IMR-90 (cell line): Measurements from ENCODE around the gene CXCL12. TPM values are rescaled to one million over a fixed set of nuclear protein-coding genes. Genes with fewer than 3 reads are reported as not detected.

Source experiments
- ATAC-seq: fragments of 200-7000 bp; cut with Tn5 transposase; 2 replicates; pipeline ENCODE4 v1.9.1; 2020; ENCODE audit warnings: low read depth, mild to moderate bottlenecking, moderate library complexity
- BruUV-seq: library from RNA; stranded (reverse); fragments of 400-500 nt; replicated peaks from 2 replicates; lab custom pipeline; 2021; lab: Mats Ljungman, UMichigan
- CTCF ChIA-PET: fragments of 300-600 bp; formaldehyde crosslinking; extraction: SDS; loops from one replicate; lab custom pipeline; 2021; ENCODE audit warnings: antibody characterized with exemption; lab: Yijun Ruan, JAX
- POLR2A ChIA-PET: fragments of 300-600 bp; sonication (Branson Sonifier 250); formaldehyde crosslinking; loops from one replicate; lab custom pipeline; 2022; ENCODE audit warnings: antibody characterized with exemption; ENCODE audit not compliant: unreplicated experiment; lab: Charles Lee
- DNase-seq: peaks from one replicate; pipeline ENCODE4 v3.0.0; 2013
- H2AFZ ChIP-seq: replicated peaks from 2 replicates; pipeline ENCODE3; 2013; ENCODE audit warnings: low read length, mild to moderate bottlenecking; ENCODE audit not compliant: poor library complexity
- H2AK5ac ChIP-seq: 2 replicates; pipeline ENCODE4 v1.6.1; 2013; ENCODE audit warnings: low read depth, low read length, inconsistent platforms
- H2AK9ac ChIP-seq: replicated peaks from 2 replicates; pipeline ENCODE3; 2013; ENCODE audit warnings: mild to moderate bottlenecking, low read depth, low read length, moderate library complexity; ENCODE audit not compliant: poor library complexity
- H2BK120ac ChIP-seq: 2 replicates; pipeline ENCODE4 v1.6.1; 2013; ENCODE audit warnings: low read depth, low read length, inconsistent platforms
- H2BK15ac ChIP-seq: 3 replicates; pipeline ENCODE4 v1.6.1; 2013; ENCODE audit warnings: low read depth, low read length, inconsistent platforms
- H2BK20ac ChIP-seq: 2 replicates; pipeline ENCODE4 v1.6.1; 2013; ENCODE audit warnings: low read depth, mild to moderate bottlenecking, inconsistent platforms, low read length, moderate library complexity
- H2BK5ac ChIP-seq: 2 replicates; pipeline ENCODE4 v1.6.1; 2013; ENCODE audit warnings: mild to moderate bottlenecking, low read depth, low read length, inconsistent platforms; ENCODE audit not compliant: poor library complexity, severe bottlenecking
- H3K14ac ChIP-seq: replicated peaks from 2 replicates; pipeline ENCODE4 v1.6.1; 2013; ENCODE audit warnings: low read depth, low read length, inconsistent platforms
- H3K18ac ChIP-seq: 2 replicates; pipeline ENCODE4 v1.6.1; 2013; ENCODE audit warnings: low read depth, low read length, control low read depth
- H3K23ac ChIP-seq: 2 replicates; pipeline ENCODE4 v1.6.1; 2013; ENCODE audit warnings: low read depth, low read length, inconsistent platforms
- H3K27ac ChIP-seq: 2 replicates; pipeline ENCODE4 v1.5.1; 2013; ENCODE audit warnings: mild to moderate bottlenecking, control low read depth, low read length; ENCODE audit not compliant: insufficient read depth
- H3K27me3 ChIP-seq: 2 replicates; pipeline ENCODE4 v1.6.1; 2013; ENCODE audit warnings: low read length; ENCODE audit not compliant: control insufficient read depth, insufficient read depth
- H3K36me3 ChIP-seq: 2 replicates; pipeline ENCODE4 v1.6.1; 2013; ENCODE audit warnings: low read length, mixed read lengths; ENCODE audit not compliant: control insufficient read depth, insufficient read depth
- H3K4ac ChIP-seq: 2 replicates; pipeline ENCODE4 v1.6.1; 2013; ENCODE audit warnings: low read depth, low read length, inconsistent platforms
- H3K4me1 ChIP-seq: 2 replicates; pipeline ENCODE4 v1.6.1; 2013; ENCODE audit warnings: low read length, mixed read lengths; ENCODE audit not compliant: control insufficient read depth, insufficient read depth
- H3K4me2 ChIP-seq: 2 replicates; pipeline ENCODE4 v1.6.1; 2013; ENCODE audit warnings: low read depth, mild to moderate bottlenecking, control low read depth, low read length, moderate library complexity
- H3K4me3 ChIP-seq: 2 replicates; pipeline ENCODE4 v1.5.1; 2013; ENCODE audit warnings: low read depth, mild to moderate bottlenecking, control low read depth, low read length, moderate library complexity; ENCODE audit not compliant: insufficient read depth
- H3K56ac ChIP-seq: 2 replicates; pipeline ENCODE4 v1.6.1; 2013; ENCODE audit warnings: low read length, inconsistent platforms; ENCODE audit not compliant: insufficient read depth; ENCODE audit errors: extremely low read depth
- H3K79me1 ChIP-seq, 2 experiments: 2 replicates each; pipeline ENCODE4 v1.6.1; 2013; ENCODE audit warnings: low read length in 2 of 2, inconsistent platforms in 1 of 2, low read depth in 1 of 2
- H3K9ac ChIP-seq: 2 replicates; pipeline ENCODE4 v1.6.1; 2013; ENCODE audit warnings: low read depth, low read length, control low read depth
- H3K9me1 ChIP-seq: 2 replicates; pipeline ENCODE4 v1.6.1; 2013; ENCODE audit warnings: low read length, inconsistent platforms; ENCODE audit not compliant: insufficient read depth
- H3K9me3 ChIP-seq: 2 replicates; pipeline ENCODE4 v1.6.1; 2013; ENCODE audit warnings: low read length; ENCODE audit not compliant: control insufficient read depth, insufficient read depth
- H4K20me1 ChIP-seq: 2 replicates; pipeline ENCODE4 v1.6.1; 2013; ENCODE audit warnings: low read length, inconsistent platforms; ENCODE audit not compliant: insufficient read depth
- H4K5ac ChIP-seq: 2 replicates; pipeline ENCODE4 v1.6.1; 2013; ENCODE audit warnings: mild to moderate bottlenecking, low read depth, low read length, control low read depth
- H4K8ac ChIP-seq, 2 experiments: 2 replicates each; pipeline ENCODE4 v1.6.1; 2013; ENCODE audit warnings: low read depth in 2 of 2, low read length in 2 of 2, control low read depth in 1 of 2, inconsistent platforms in 1 of 2
- H4K91ac ChIP-seq: 2 replicates; pipeline ENCODE4 v1.6.1; 2013; ENCODE audit warnings: low read depth, low read length, inconsistent platforms; ENCODE audit not compliant: insufficient read depth
- BHLHE40 ChIP-seq: fragments of 150-350 bp; IDR thresholded peaks from 2 replicates; pipeline ENCODE4 v1.6.1; 2016; ENCODE audit warnings: mild to moderate bottlenecking, low read depth, low read length
- CEBPB ChIP-seq: IDR thresholded peaks from 2 replicates; pipeline ENCODE4 v1.6.1; 2012; ENCODE audit warnings: low read depth, low read length, improper control_type of control experiment
- CHD1 ChIP-seq: IDR thresholded peaks from 2 replicates; pipeline ENCODE4 v1.6.1; 2012; ENCODE audit warnings: low read depth, low read length, improper control_type of control experiment
- CTCF ChIP-seq: conservative IDR thresholded peaks from 2 replicates; pipeline ENCODE4 v1.5.1; 2012; ENCODE audit warnings: mild to moderate bottlenecking, low read depth, low read length, improper control_type of control experiment
- FOS ChIP-seq: fragments of 150-350 bp; IDR thresholded peaks from 2 replicates; pipeline ENCODE4 v1.6.1; 2016; ENCODE audit warnings: low read depth, low read length
- MAFK ChIP-seq: IDR thresholded peaks from 2 replicates; pipeline ENCODE4 v1.6.1; 2012; ENCODE audit warnings: low read depth, low read length, improper control_type of control experiment
- MAZ ChIP-seq: IDR thresholded peaks from 2 replicates; pipeline ENCODE4 v1.6.1; 2012; ENCODE audit warnings: low read depth, mild to moderate bottlenecking, low read length, improper control_type of control experiment, moderate library complexity, borderline replicate concordance
- MXI1 ChIP-seq: IDR thresholded peaks from 2 replicates; pipeline ENCODE4 v1.6.1; 2012; ENCODE audit warnings: low read depth, mild to moderate bottlenecking, low read length, moderate library complexity, borderline replicate concordance
- NFE2L2 ChIP-seq: fragments of 150-350 bp; IDR thresholded peaks from 2 replicates; pipeline ENCODE4 v1.6.1; 2016; ENCODE audit warnings: low read depth, mild to moderate bottlenecking, low read length
- POLR2A ChIP-seq: IDR thresholded peaks from 2 replicates; pipeline ENCODE4 v1.6.1; 2012; ENCODE audit warnings: mild to moderate bottlenecking, low read depth, low read length
- RAD21 ChIP-seq: IDR thresholded peaks from 2 replicates; pipeline ENCODE4 v1.6.1; 2012; ENCODE audit warnings: low read length, improper control_type of control experiment
- RCOR1 ChIP-seq: IDR thresholded peaks from 2 replicates; pipeline ENCODE4 v1.6.1; 2012; ENCODE audit warnings: mild to moderate bottlenecking, low read length, improper control_type of control experiment; ENCODE audit not compliant: insufficient replicate concordance
- RFX5 ChIP-seq: IDR thresholded peaks from 2 replicates; pipeline ENCODE4 v1.8.0; 2012; ENCODE audit warnings: low read depth, mild to moderate bottlenecking, low read length, moderate library complexity
- SMC3 ChIP-seq: fragments of 150-350 bp; IDR thresholded peaks from 2 replicates; pipeline ENCODE4 v1.6.1; 2016; ENCODE audit warnings: low read depth, mild to moderate bottlenecking, antibody characterized with exemption, low read length, moderate library complexity
- USF2 ChIP-seq: fragments of 150-350 bp; IDR thresholded peaks from 2 replicates; pipeline ENCODE4 v1.6.1; 2017; ENCODE audit warnings: mild to moderate bottlenecking, antibody characterized with exemption, low read length, low read depth
- WGBS, 2 experiments: methylation state at CpG; one replicate each; pipeline versions ENCODE4 v1.1.5 to v1.1.7; 2013; ENCODE audit warnings: missing lambda C conversion rate in 2 of 2; ENCODE audit not compliant: insufficient read length in 1 of 2; ENCODE audit errors: extremely low coverage in 2 of 2; 5-methylcytosine and 5-hydroxymethylcytosine counted together
- dilution Hi-C: fragments of 300-500 bp; cut with HindIII; formaldehyde crosslinking; loops from one replicate; pipeline ENCODE4 v1.14.3; 2018; ENCODE audit warnings: low sequenced_read_pairs; ENCODE audit not compliant: unreplicated experiment
- in situ Hi-C: fragments of 300-500 bp; cut with MboI; formaldehyde crosslinking; loops from 3 replicates; pipeline ENCODE4 v1.14.3; 2019; ENCODE audit warnings: low sequenced_read_pairs, inconsistent platforms, mixed read lengths
- intact Hi-C: fragments of 100-400 bp; cut with micrococcal nuclease; formaldehyde crosslinking; loops from 2 replicates; pipeline ENCODE4 v1.10.0; 2022
- polyA plus RNA-seq, 3 experiments: library from polyadenylated mRNA; depleted of rRNA; stranded (reverse); fragments of >200 nt; gene quantifications; 2 replicates each; pipeline ENCODE4 v1.2.3, GENCODE V29; 2012; ENCODE audit warnings: low replicate concordance in 1 of 3
- total RNA-seq: library from RNA; depleted of rRNA; stranded (reverse); fragments of >200 nt; gene quantifications from 2 replicates; pipeline ENCODE4 v1.2.3, GENCODE V29; 2012
- TF ChIP-seq, protein P1 (sequence below): fragments of 150-350 bp; IDR thresholded peaks from 2 replicates; pipeline ENCODE4 v1.6.1; 2016; ENCODE audit warnings: low read depth, mild to moderate bottlenecking, low read length, moderate library complexity, borderline replicate concordance

Gene CXCL12
- total and polyA plus RNA-seq, 2 of the 4 experiments (the other 2 are of a cell fraction) = 15.8 to 80.7 TPM

DNA sequence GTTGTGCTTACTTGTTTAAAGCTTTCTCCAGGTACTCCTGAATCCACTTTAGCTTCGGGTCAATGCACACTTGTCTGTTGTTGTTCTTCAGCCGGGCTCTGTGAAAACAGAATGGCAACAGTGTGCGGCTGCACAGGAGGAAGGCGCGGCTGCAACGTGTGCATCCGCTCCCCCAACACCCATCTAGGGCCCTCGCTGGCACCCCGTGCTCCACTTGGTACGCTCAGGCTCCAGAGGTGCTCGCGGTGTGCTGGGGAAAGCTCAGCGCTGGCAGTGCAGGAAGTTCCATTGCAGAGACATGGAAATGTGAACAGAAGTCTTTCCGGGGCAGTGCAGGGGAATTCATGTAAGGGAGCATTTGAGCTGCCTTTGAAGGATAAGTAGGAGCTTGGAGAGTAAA, 6.3 kb downstream of the CXCL12 start:
- H2AFZ ChIP-seq = no peak overlapping the region
- no peak overlapping the region for H3K9ac ChIP-seq
- no peak overlapping the region for H4K5ac ChIP-seq
- ATAC-seq (no peak), DNase-seq (no peak)
- H3K4me2 ChIP-seq = no peak overlapping the region
- no peak overlapping the region for H2BK120ac ChIP-seq
- no peaks in the 10 kb centered on the region for H4K20me1 ChIP-seq
- H3K36me3 ChIP-seq = peaks cover 6% of the 10 kb centered on the region; the same call in 1 of the 2 replicates
- H3K4ac ChIP-seq = no peak overlapping the region
- no peak overlapping the region for H3K27ac ChIP-seq
- no TSS peak for BruUV-seq
- no peak overlapping the region for H4K8ac ChIP-seq
- in situ Hi-C loops = no loop called here
- ChIA-PET POLR2A (no interaction called here), CTCF (no interaction called here)
- no peak overlapping the region for H2AK5ac ChIP-seq
- H3K4me1 ChIP-seq = peaks cover 3% of the 10 kb centered on the region; the same call in 1 of the 2 replicates
- dilution Hi-C loops = no loop called here
- no peak overlapping the region for H2AK9ac ChIP-seq
- intact Hi-C loops = no loop called here
- no peaks in the 10 kb centered on the region for H3K27me3 ChIP-seq
- H2BK20ac ChIP-seq = no peak overlapping the region
- H3K4me3 ChIP-seq = no peak overlapping the region
- H3K18ac ChIP-seq = no peak overlapping the region
- H3K14ac ChIP-seq = no peak overlapping the region
- H3K9me1 ChIP-seq = no peaks in the 10 kb centered on the region
- H3K56ac ChIP-seq = no peak overlapping the region
- no peak overlapping the region for H2BK5ac ChIP-seq
- H3K9me3 ChIP-seq = no peaks in the 10 kb centered on the region
- H3K79me1 ChIP-seq = peaks cover 4 to 11% of the 10 kb centered on the region in 2 experiments; a peak in 2 of 4 replicates
- WGBS, 2 experiments = 94% methylated on average over 6 of the region's 14 CpGs; no CpG with 5 or more reads in 1 of the 2 experiments
- H3K23ac ChIP-seq = no peak overlapping the region
- no peak overlapping the region for H4K91ac ChIP-seq
- H2BK15ac ChIP-seq = no peak overlapping the region
- TF ChIP-seq MAFK (no peak), POLR2A (no peak), SMC3 (no peak), CHD1 (no peak), RCOR1 (no peak), MAZ (no peak), RFX5 (no peak), RAD21 (no peak), USF2 (no peak), BHLHE40 (no peak), MXI1 (no peak), CTCF (no peak), FOS (no peak), NFE2L2 (no peak), CEBPB (no peak)
- TF ChIP-seq, protein P1, sequence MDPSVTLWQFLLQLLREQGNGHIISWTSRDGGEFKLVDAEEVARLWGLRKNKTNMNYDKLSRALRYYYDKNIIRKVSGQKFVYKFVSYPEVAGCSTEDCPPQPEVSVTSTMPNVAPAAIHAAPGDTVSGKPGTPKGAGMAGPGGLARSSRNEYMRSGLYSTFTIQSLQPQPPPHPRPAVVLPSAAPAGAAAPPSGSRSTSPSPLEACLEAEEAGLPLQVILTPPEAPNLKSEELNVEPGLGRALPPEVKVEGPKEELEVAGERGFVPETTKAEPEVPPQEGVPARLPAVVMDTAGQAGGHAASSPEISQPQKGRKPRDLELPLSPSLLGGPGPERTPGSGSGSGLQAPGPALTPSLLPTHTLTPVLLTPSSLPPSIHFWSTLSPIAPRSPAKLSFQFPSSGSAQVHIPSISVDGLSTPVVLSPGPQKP = no peak
